Muscle layer of duodenum (tissue), 2 donors: ENCODE results near the gene C12orf75.
"Not testable (repeated sequence)": the region's sequence is repeated elsewhere in the genome, so short reads cannot be mapped to it uniquely, and the experiment has no call there.

Experiments used
- H3K27ac ChIP-seq: one replicate; pipeline ENCODE4 v1.7.0; 2013; ENCODE audit warnings: mild to moderate bottlenecking, low read length
- H3K27me3 ChIP-seq: one replicate; pipeline ENCODE4 v1.7.0; 2013; ENCODE audit warnings: low read depth, mild to moderate bottlenecking, control low read depth, low read length
- H3K36me3 ChIP-seq, 2 donors: one replicate each; pipeline ENCODE4 v1.7.0; 2013; ENCODE audit warnings: low read length in 2 of 2, control low read depth in 1 of 2, mild to moderate bottlenecking in 1 of 2; ENCODE audit not compliant: insufficient read depth in 2 of 2, control insufficient read depth in 1 of 2
- H3K4me1 ChIP-seq, 2 donors: one replicate each; pipeline ENCODE4 v1.7.0; 2013; ENCODE audit warnings: low read length in 2 of 2, mild to moderate bottlenecking in 2 of 2, control low read depth in 1 of 2, moderate library complexity in 1 of 2; ENCODE audit not compliant: insufficient read depth in 2 of 2, control insufficient read depth in 1 of 2
- H3K4me3 ChIP-seq, 2 donors: one replicate each; pipeline ENCODE4 v1.7.0; 2013; ENCODE audit warnings: low read length in 2 of 2, low read depth in 1 of 2, mild to moderate bottlenecking in 1 of 2
- H3K9me3 ChIP-seq, 2 donors: one replicate each; pipeline ENCODE4 v1.7.0; 2013; ENCODE audit warnings: low read length in 2 of 2, control low read depth in 1 of 2, mild to moderate bottlenecking in 1 of 2; ENCODE audit not compliant: control insufficient read depth in 1 of 2
- donor health status: healthy.

Gene C12orf75

DNA sequence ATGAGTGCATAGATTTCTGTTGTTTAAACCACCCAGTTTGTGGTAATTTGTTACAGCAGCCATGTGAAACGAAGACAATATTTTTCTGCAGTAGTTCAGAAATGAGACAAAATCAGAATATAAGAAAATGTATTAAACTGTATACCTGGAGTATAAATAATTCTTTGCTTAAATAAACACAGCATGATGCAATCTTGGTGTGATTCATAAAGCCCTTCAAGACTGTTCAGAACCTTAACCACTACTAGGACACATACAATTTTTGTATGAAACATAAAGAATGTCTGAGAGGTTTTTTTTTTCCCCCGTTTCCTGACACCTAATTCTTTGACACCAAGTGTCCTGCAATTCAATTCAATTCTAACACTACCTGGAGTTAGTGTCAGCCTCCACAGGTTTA lies 10.5 kb downstream of the C12orf75 start:
- Histone ChIP-seq H3K4me3 (no peak overlapping the region), H3K27ac (no peak overlapping the region), H3K9me3 (peaks cover 0 to 6% of the 10 kb centered on the region in 2 donors)

DNA sequence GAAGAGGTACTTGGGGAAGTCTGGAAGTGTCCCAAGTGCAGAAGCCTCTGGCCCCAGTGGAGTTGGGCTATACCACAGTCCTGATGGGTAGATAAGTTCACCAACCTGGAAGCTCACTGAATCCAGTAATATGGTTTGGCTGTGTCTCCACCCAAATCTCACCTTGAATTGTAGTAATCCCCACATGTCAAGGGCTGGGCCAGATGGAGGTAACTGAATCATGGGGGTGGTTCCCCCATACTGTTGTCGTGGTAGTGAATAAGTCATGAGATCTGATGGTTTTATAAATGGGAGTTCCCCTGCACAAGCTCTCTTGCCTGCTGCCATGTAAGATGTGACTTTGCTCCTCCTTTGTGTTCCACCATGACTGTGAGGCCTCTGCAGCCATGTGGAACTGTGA lies 11.1 kb downstream of the C12orf75 start:
- not testable (repeated sequence) for H3K9me3 ChIP-seq, H3K4me1 ChIP-seq, H3K4me3 ChIP-seq, H3K36me3 ChIP-seq, H3K27ac ChIP-seq, H3K27me3 ChIP-seq

More for the DNA sequence above, 10.5 kb downstream of the C12orf75 start:
- Histone ChIP-seq H3K4me1 (no peaks in the 10 kb centered on the region), H3K36me3 (no peaks in the 10 kb centered on the region), H3K27me3 (no peaks in the 10 kb centered on the region)

DNA sequence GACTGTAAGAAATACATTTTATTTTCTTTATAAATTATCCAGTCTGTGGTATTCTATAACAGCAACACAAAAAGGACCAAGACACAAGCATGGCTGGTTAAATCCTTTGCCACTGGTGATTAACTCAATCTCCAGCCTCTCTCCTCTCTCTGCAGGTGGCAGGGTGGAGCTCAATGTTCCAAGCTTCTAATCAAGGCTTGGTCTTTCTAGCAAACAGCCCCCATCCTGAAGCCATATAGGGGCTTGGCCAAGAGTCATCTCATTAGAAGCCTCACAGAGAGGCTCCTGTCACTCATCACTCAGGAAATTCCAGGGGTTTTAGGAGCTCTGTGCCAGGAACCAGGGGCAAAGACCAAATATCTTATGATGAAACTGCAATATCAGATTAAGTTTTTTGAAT lies 12.0 kb downstream of the C12orf75 start:
- Histone ChIP-seq H3K4me3 (no peak overlapping the region), H3K4me1 (no peaks in the 10 kb centered on the region), H3K36me3 (no peaks in the 10 kb centered on the region), H3K27ac (no peak overlapping the region), H3K27me3 (no peaks in the 10 kb centered on the region), H3K9me3 (peaks cover 0 to 6% of the 10 kb centered on the region in 2 donors)

DNA sequence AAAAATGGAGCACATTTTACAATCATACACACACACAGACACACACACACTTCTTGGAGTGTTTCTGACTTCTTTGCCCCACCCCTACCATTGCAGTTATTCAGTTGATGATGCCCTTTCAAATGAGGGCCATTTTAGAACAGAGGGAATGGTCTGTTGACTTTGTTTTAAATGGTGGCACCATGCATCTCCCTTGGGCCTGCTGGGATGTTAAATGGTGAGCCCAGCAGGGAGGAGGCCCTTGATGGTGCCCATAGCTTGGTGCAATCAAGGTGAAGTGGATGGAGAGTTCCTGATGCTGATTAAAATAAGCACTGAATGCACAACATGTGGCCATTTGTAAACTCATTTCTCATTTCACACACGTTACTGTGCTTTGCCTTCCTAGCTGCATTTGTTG lies 13.3 kb downstream of the C12orf75 start:
- Histone ChIP-seq H3K36me3 (no peaks in the 10 kb centered on the region), H3K4me1 (no peaks in the 10 kb centered on the region), H3K9me3 (peaks cover 0 to 6% of the 10 kb centered on the region in 2 donors), H3K27me3 (no peaks in the 10 kb centered on the region), H3K27ac (no peak overlapping the region), H3K4me3 (no peak overlapping the region)

- Histone ChIP-seq H3K4me3 (no peak overlapping the region), H3K4me1 (no peaks in the 10 kb centered on the region), H3K36me3 (no peaks in the 10 kb centered on the region), H3K27ac (no peak overlapping the region), H3K9me3 (no peaks in the 10 kb centered on the region), H3K27me3 (no peaks in the 10 kb centered on the region)
Observed at GRCh38 chr12:105347499-105347898, 17.0 kb downstream of the C12orf75 start.

- no peak overlapping the region for H3K4me3 ChIP-seq
- H3K9me3 ChIP-seq: no peaks in the 10 kb centered on the region
- no peaks in the 10 kb centered on the region for H3K4me1 ChIP-seq
- H3K36me3 ChIP-seq: no peaks in the 10 kb centered on the region
- no peak overlapping the region for H3K27ac ChIP-seq
- no peaks in the 10 kb centered on the region for H3K27me3 ChIP-seq
Observed at GRCh38 chr12:105348142-105348541, 17.7 kb downstream of the C12orf75 start.

DNA sequence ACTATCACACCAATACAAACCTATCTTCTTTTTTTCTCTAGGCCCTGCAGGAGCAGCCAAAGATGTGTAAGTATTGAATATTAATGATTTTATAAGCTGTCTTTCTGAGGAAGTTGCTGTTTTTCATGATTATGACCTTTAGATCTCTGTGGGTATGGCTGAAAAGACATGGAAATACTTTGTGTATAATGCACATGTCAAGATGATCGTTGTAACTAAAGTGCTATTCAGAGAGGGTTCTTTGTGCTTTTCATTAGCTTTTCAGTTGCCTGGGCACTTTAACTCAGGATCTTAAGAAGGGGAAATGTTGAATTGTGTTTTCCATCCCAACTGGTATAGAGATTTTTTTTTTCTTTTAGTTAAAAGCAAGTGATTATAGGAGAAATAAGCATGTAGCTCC lies 18.1 kb downstream of the C12orf75 start:
- Histone ChIP-seq H3K4me1 (no peaks in the 10 kb centered on the region), H3K27me3 (no peaks in the 10 kb centered on the region), H3K36me3 (no peaks in the 10 kb centered on the region), H3K4me3 (no peak overlapping the region), H3K27ac (no peak overlapping the region), H3K9me3 (no peaks in the 10 kb centered on the region)

GRCh38 chr12:105349138-105349537 lies 18.6 kb downstream of the C12orf75 start:
- H3K4me1 ChIP-seq: no peaks in the 10 kb centered on the region
- no peak overlapping the region for H3K27ac ChIP-seq
- H3K36me3 ChIP-seq: no peaks in the 10 kb centered on the region
- H3K4me3 ChIP-seq: no peak overlapping the region
- no peaks in the 10 kb centered on the region for H3K27me3 ChIP-seq
- no peaks in the 10 kb centered on the region for H3K9me3 ChIP-seq

DNA sequence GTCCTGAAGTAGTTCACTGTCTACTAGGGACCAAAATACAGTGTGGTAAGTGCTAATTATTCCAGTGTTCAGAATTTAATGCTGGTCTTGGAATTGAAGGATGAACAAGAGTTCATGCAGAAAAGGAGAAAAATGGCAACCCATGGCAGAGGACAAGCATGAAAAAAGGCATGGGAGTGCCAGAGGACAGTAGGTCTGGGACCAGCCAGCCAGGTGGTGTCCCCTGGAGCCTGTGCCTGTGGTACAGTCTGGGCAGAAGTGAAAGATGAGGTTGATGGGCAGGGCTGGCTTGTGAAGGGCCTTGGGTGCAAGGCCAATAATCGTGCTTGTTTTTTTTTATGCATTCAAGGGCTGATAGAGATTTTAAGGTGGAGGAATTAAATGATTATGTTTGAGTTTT lies 21.0 kb downstream of the C12orf75 start:
- H3K27me3 ChIP-seq: no peaks in the 10 kb centered on the region
- H3K9me3 ChIP-seq: no peaks in the 10 kb centered on the region
- no peak overlapping the region for H3K27ac ChIP-seq
- H3K4me1 ChIP-seq: no peaks in the 10 kb centered on the region
- H3K36me3 ChIP-seq: no peaks in the 10 kb centered on the region
- H3K4me3 ChIP-seq: no peak overlapping the region

GRCh38 chr12:105352052-105352451 lies 21.6 kb downstream of the C12orf75 start:
- no peaks in the 10 kb centered on the region for H3K36me3 ChIP-seq
- H3K27me3 ChIP-seq: no peaks in the 10 kb centered on the region
- H3K4me1 ChIP-seq: no peaks in the 10 kb centered on the region
- no peak overlapping the region for H3K4me3 ChIP-seq
- H3K9me3 ChIP-seq: no peaks in the 10 kb centered on the region
- no peak overlapping the region for H3K27ac ChIP-seq

GRCh38 chr12:105352940-105353635 lies 22.6 kb downstream of the C12orf75 start:
- Histone ChIP-seq H3K4me1 (no peaks in the 10 kb centered on the region), H3K9me3 (no peaks in the 10 kb centered on the region), H3K4me3 (no peak overlapping the region), H3K36me3 (no peaks in the 10 kb centered on the region), H3K27me3 (no peaks in the 10 kb centered on the region), H3K27ac (no peak overlapping the region)

GRCh38 chr12:105355752-105356151 lies 25.3 kb downstream of the C12orf75 start:
- no peaks in the 10 kb centered on the region for H3K4me1 ChIP-seq
- H3K36me3 ChIP-seq: no peaks in the 10 kb centered on the region
- H3K4me3 ChIP-seq: no peak overlapping the region
- no peaks in the 10 kb centered on the region for H3K9me3 ChIP-seq
- no peak overlapping the region for H3K27ac ChIP-seq
- H3K27me3 ChIP-seq: no peaks in the 10 kb centered on the region
